GM21529 (cell line): ENCODE data around the gene APOA4.

Source experiments
- ATAC-seq: cut with Tn5 transposase; IDR thresholded peaks from one replicate; pipeline ENCODE4 v1.9.1; 2021; ENCODE audit not compliant: unreplicated experiment

The APOA4 gene

GRCh38 chr11:116823031-116823843 is at the start of gene APOA4:
TSS of gene APOA4 (minus strand) at chr11:116823304. CDS start at chr11:116823191, 113 bp downstream.
- ATAC-seq = no peak

- ATAC-seq = no peak
Observed at GRCh38 chr11:116871248-116871647, 48.1 kb upstream of the APOA4 start.

- ATAC-seq = no peak
Observed at GRCh38 chr11:116870054-116870453, 47.0 kb upstream of the APOA4 start.

GRCh38 chr11:116869610-116870009 is 46.5 kb upstream of the APOA4 start:
- no peak for ATAC-seq

- ATAC-seq = no peak
Observed at GRCh38 chr11:116868066-116868465, 45.0 kb upstream of the APOA4 start.

GRCh38 chr11:116867619-116868018 is 44.5 kb upstream of the APOA4 start:
- no peak for ATAC-seq

GRCh38 chr11:116866804-116867455 is 43.8 kb upstream of the APOA4 start:
- no peak for ATAC-seq

GRCh38 chr11:116865696-116866095 is 42.6 kb upstream of the APOA4 start:
- ATAC-seq = no peak

GRCh38 chr11:116864531-116864930 is 41.4 kb upstream of the APOA4 start:
- no peak for ATAC-seq

- ATAC-seq = no peak
Observed at GRCh38 chr11:116862951-116863350, 39.8 kb upstream of the APOA4 start.

- no peak for ATAC-seq
Observed at GRCh38 chr11:116862185-116862584, 39.1 kb upstream of the APOA4 start.

GRCh38 chr11:116861539-116861938 is 38.4 kb upstream of the APOA4 start:
- no peak for ATAC-seq

GRCh38 chr11:116860303-116860702 is 37.2 kb upstream of the APOA4 start:
- ATAC-seq = no peak

GRCh38 chr11:116859175-116859574 is 36.1 kb upstream of the APOA4 start:
- ATAC-seq = no peak

GRCh38 chr11:116857936-116858335 is 34.8 kb upstream of the APOA4 start:
- no peak for ATAC-seq

- ATAC-seq = no peak
Observed at GRCh38 chr11:116857316-116857715, 34.2 kb upstream of the APOA4 start.

- ATAC-seq = no peak
Observed at GRCh38 chr11:116856423-116856822, 33.3 kb upstream of the APOA4 start.

- no peak for ATAC-seq
Observed at GRCh38 chr11:116855413-116855812, 32.3 kb upstream of the APOA4 start.

GRCh38 chr11:116853461-116854073 is 30.5 kb upstream of the APOA4 start:
- ATAC-seq = peak; percentile 95

GRCh38 chr11:116852261-116853031 is 29.3 kb upstream of the APOA4 start:
- ATAC-seq = peak; percentile 42

- no peak for ATAC-seq
Observed at GRCh38 chr11:116851626-116852025, 28.5 kb upstream of the APOA4 start.
